ENCODE results near the gene FARSB. TPM values are rescaled to one million over a fixed set of nuclear protein-coding genes. Genes with fewer than 3 reads are reported as not detected.

The FARSB gene
- total RNA-seq, 1 experiment from 2014 or later, result 31.0 TPM

- TF ChIP-seq ZNF512 (CRISPR knock-in tag; IDR thresholded peaks at IDR 0.05; ENCODE audit: borderline replicate concordance), result no peak
- no peak for TF ChIP-seq CREB1 (CRISPR knock-in tag; IDR thresholded peaks at IDR 0.05)
- no peak for TF ChIP-seq USF1 (CRISPR knock-in tag; IDR thresholded peaks at IDR 0.05)
- no peak for TF ChIP-seq NFE2L1 (CRISPR knock-in tag; IDR thresholded peaks at IDR 0.05)
- TF ChIP-seq GRHL2 (CRISPR knock-in tag; IDR thresholded peaks at IDR 0.05; ENCODE audit: insufficient replicate concordance, severe bottlenecking), result no peak
- TF ChIP-seq ZNF219 (CRISPR knock-in tag; IDR thresholded peaks at IDR 0.05; ENCODE audit: borderline replicate concordance), result no peak
- TF ChIP-seq TCF7 (CRISPR knock-in tag; IDR thresholded peaks at IDR 0.05; ENCODE audit: low read depth), result no peak
- no peak for TF ChIP-seq ERG (CRISPR knock-in tag; IDR thresholded peaks at IDR 0.05)
- no peak for TF ChIP-seq ZMAT4 (CRISPR knock-in tag; IDR thresholded peaks at IDR 0.05)
- no peak for TF ChIP-seq SP1 (CRISPR knock-in tag; conservative IDR thresholded peaks at IDR 0.05)
- no peak for TF ChIP-seq HMGA2 (CRISPR knock-in tag; IDR thresholded peaks at IDR 0.05)
- TF ChIP-seq SOX15 (CRISPR knock-in tag; IDR thresholded peaks at IDR 0.05), result no peak
- no peak for TF ChIP-seq ZNF263 (CRISPR knock-in tag; IDR thresholded peaks at IDR 0.05; ENCODE audit: low read depth)
- TF ChIP-seq ZNF317 (CRISPR knock-in tag; IDR thresholded peaks at IDR 0.05; ENCODE audit: borderline replicate concordance, low read depth), result no peak
- TF ChIP-seq TEAD1 (CRISPR knock-in tag; IDR thresholded peaks at IDR 0.05), result no peak
- TF ChIP-seq ZNF425 (CRISPR knock-in tag; conservative IDR thresholded peaks at IDR 0.05), result no peak
- no peak for TF ChIP-seq NR2C2 (CRISPR knock-in tag; IDR thresholded peaks at IDR 0.05)
- TF ChIP-seq ZNF281 (CRISPR knock-in tag; IDR thresholded peaks at IDR 0.05), result no peak
- DNase-seq (ENCODE audit: low spot score) (no peak), ATAC-seq (no peak)
- ChIA-PET CTCF (interaction anchor here (1.5 kb wide), 1 partner anchor 538 kb away, joined by 3 read pairs; no protein-coding TSS in a partner anchor), POLR2A (no interaction called here)
- Mint-ChIP-seq H3K27ac (no peak overlapping the region), H3K4me1 (peaks cover 12% of the 10 kb centered on the region), H3K27me3 (ENCODE audit: low read depth) (no peaks in the 10 kb centered on the region), H3K36me3 (peaks cover 6% of the 10 kb centered on the region), H3K9me3 (no peaks in the 10 kb centered on the region), H3K4me3 (no peak overlapping the region)
Observed at GRCh38 chr2:222576171-222577081, 79.5 kb downstream of the FARSB start.
